ENCODE data around the gene RPL39L. TPM values are rescaled to one million over a fixed set of nuclear protein-coding genes. Genes with fewer than 3 reads are reported as not detected.
A peak's percentile ranks its signal among the peaks of the same experiment; 100 is the strongest.

The RPL39L gene
- total and polyA plus RNA-seq, 4 donors, result 7.2 to 26.7 (median 15.9) TPM

- Histone ChIP-seq H3K36me3 (ENCODE audit: control insufficient read depth, insufficient read depth, low read length) (no peaks in the 10 kb centered on the region), H3K9me3 (ENCODE audit: control insufficient read depth, insufficient read depth, low read length) (no peaks in the 10 kb centered on the region), H3K27ac (ENCODE audit: low read depth, low read length) (no peak overlapping the region), H3K27me3 (ENCODE audit: control insufficient read depth, insufficient read depth, low read length) (no peaks in the 10 kb centered on the region), H3K4me3 (ENCODE audit: low read depth, low read length) (no peak overlapping the region), H3K4me1 (ENCODE audit: control insufficient read depth, insufficient read depth, low read length) (peaks cover 8% of the 10 kb centered on the region)
- 100% methylated on average over 2 of the region's 5 CpGs for WGBS (ENCODE audit: insufficient coverage)
- DNase-seq (ENCODE audit: low read depth in 4 of 6, low spot score in 6 of 6), result no peak
These were observed 36.0 kb downstream of the RPL39L start for GRCh38 chr3:187103251-187103650.

GRCh38 chr3:187102073-187102634, 37.1 kb downstream of the RPL39L start:
- Histone ChIP-seq H3K36me3 (ENCODE audit: control insufficient read depth, insufficient read depth, low read length) (no peaks in the 10 kb centered on the region), H3K27ac (ENCODE audit: low read depth, low read length) (peak overlapping the region; percentile 88), H3K27me3 (ENCODE audit: control insufficient read depth, insufficient read depth, low read length) (no peaks in the 10 kb centered on the region), H3K4me3 (ENCODE audit: low read depth, low read length) (no peak overlapping the region), H3K9me3 (ENCODE audit: control insufficient read depth, insufficient read depth, low read length) (no peaks in the 10 kb centered on the region), H3K4me1 (ENCODE audit: control insufficient read depth, insufficient read depth, low read length) (peaks cover 8% of the 10 kb centered on the region)
- DNase-seq (ENCODE audit: low read depth in 4 of 6, low spot score in 6 of 6), result no peak
- WGBS (ENCODE audit: insufficient coverage), result no CpG with 5 or more reads among the region's 1 CpG

- H3K27me3 ChIP-seq (ENCODE audit: control insufficient read depth, insufficient read depth, low read length), result no peaks in the 10 kb centered on the region
- no peaks in the 10 kb centered on the region for H3K9me3 ChIP-seq (ENCODE audit: control insufficient read depth, insufficient read depth, low read length)
- H3K27ac ChIP-seq (ENCODE audit: low read depth, low read length), result peak overlapping the region; percentile 88
- H3K36me3 ChIP-seq (ENCODE audit: control insufficient read depth, insufficient read depth, low read length), result no peaks in the 10 kb centered on the region
- peak in 5 of 6 donors; percentile 7 to 69 (median 25) for DNase-seq (ENCODE audit: low read depth in 4 of 6, low spot score in 6 of 6)
- WGBS (ENCODE audit: insufficient coverage), result 72% methylated on average over 8 of the region's 9 CpGs
- H3K4me3 ChIP-seq (ENCODE audit: low read depth, low read length), result no peak overlapping the region
- H3K4me1 ChIP-seq (ENCODE audit: control insufficient read depth, insufficient read depth, low read length), result peaks cover 8% of the 10 kb centered on the region
These were observed 37.9 kb downstream of the RPL39L start for GRCh38 chr3:187101184-187102072.

- no CpG with 5 or more reads among the region's 2 CpGs for WGBS (ENCODE audit: insufficient coverage)
- H3K4me1 ChIP-seq (ENCODE audit: control insufficient read depth, insufficient read depth, low read length), result peaks cover 8% of the 10 kb centered on the region
These were observed 40.3 kb downstream of the RPL39L start for GRCh38 chr3:187098923-187099512.

GRCh38 chr3:187093320-187093719, 46.0 kb downstream of the RPL39L start:
- H3K9me3 ChIP-seq (ENCODE audit: control insufficient read depth, insufficient read depth, low read length), result no peaks in the 10 kb centered on the region
- WGBS (ENCODE audit: insufficient coverage), result no CpG with 5 or more reads among the region's 1 CpG

More at GRCh38 chr3:187098923-187099512, 40.3 kb downstream of the RPL39L start:
- no peaks in the 10 kb centered on the region for H3K9me3 ChIP-seq (ENCODE audit: control insufficient read depth, insufficient read depth, low read length)
- no peak for DNase-seq (ENCODE audit: low read depth in 4 of 6, low spot score in 6 of 6)
- no peak overlapping the region for H3K27ac ChIP-seq (ENCODE audit: low read depth, low read length)
- H3K36me3 ChIP-seq (ENCODE audit: control insufficient read depth, insufficient read depth, low read length), result no peaks in the 10 kb centered on the region
- no peaks in the 10 kb centered on the region for H3K27me3 ChIP-seq (ENCODE audit: control insufficient read depth, insufficient read depth, low read length)
- H3K4me3 ChIP-seq (ENCODE audit: low read depth, low read length), result no peak overlapping the region

GRCh38 chr3:187088701-187089100, 50.6 kb downstream of the RPL39L start:
- no peaks in the 10 kb centered on the region for H3K4me1 ChIP-seq (ENCODE audit: control insufficient read depth, insufficient read depth, low read length)
- H3K36me3 ChIP-seq (ENCODE audit: control insufficient read depth, insufficient read depth, low read length), result no peaks in the 10 kb centered on the region
- no peaks in the 10 kb centered on the region for H3K27me3 ChIP-seq (ENCODE audit: control insufficient read depth, insufficient read depth, low read length)
- no CpG with 5 or more reads among the region's 1 CpG for WGBS (ENCODE audit: insufficient coverage)
- DNase-seq (ENCODE audit: low read depth in 4 of 6, low spot score in 6 of 6), result no peak
- H3K4me3 ChIP-seq (ENCODE audit: low read depth, low read length), result no peak overlapping the region
- no peak overlapping the region for H3K27ac ChIP-seq (ENCODE audit: low read depth, low read length)
- H3K9me3 ChIP-seq (ENCODE audit: control insufficient read depth, insufficient read depth, low read length), result peaks cover 1% of the 10 kb centered on the region

More at GRCh38 chr3:187093320-187093719, 46.0 kb downstream of the RPL39L start:
- Histone ChIP-seq H3K4me3 (ENCODE audit: low read depth, low read length) (no peak overlapping the region), H3K27me3 (ENCODE audit: control insufficient read depth, insufficient read depth, low read length) (no peaks in the 10 kb centered on the region), H3K27ac (ENCODE audit: low read depth, low read length) (no peak overlapping the region), H3K36me3 (ENCODE audit: control insufficient read depth, insufficient read depth, low read length) (no peaks in the 10 kb centered on the region), H3K4me1 (ENCODE audit: control insufficient read depth, insufficient read depth, low read length) (no peaks in the 10 kb centered on the region)
- DNase-seq (ENCODE audit: low read depth in 4 of 6, low spot score in 6 of 6), result no peak

- WGBS (ENCODE audit: insufficient coverage), result no CpG with 5 or more reads among the region's 3 CpGs
- H3K9me3 ChIP-seq (ENCODE audit: control insufficient read depth, insufficient read depth, low read length), result peaks cover 1% of the 10 kb centered on the region
These were observed 52.5 kb downstream of the RPL39L start for GRCh38 chr3:187086831-187087230.

GRCh38 chr3:187085933-187086332, 53.4 kb downstream of the RPL39L start:
- Histone ChIP-seq H3K9me3 (ENCODE audit: control insufficient read depth, insufficient read depth, low read length) (peaks cover 1% of the 10 kb centered on the region), H3K27me3 (ENCODE audit: control insufficient read depth, insufficient read depth, low read length) (no peaks in the 10 kb centered on the region), H3K4me3 (ENCODE audit: low read depth, low read length) (no peak overlapping the region), H3K27ac (ENCODE audit: low read depth, low read length) (no peak overlapping the region), H3K4me1 (ENCODE audit: control insufficient read depth, insufficient read depth, low read length) (no peaks in the 10 kb centered on the region), H3K36me3 (ENCODE audit: control insufficient read depth, insufficient read depth, low read length) (no peaks in the 10 kb centered on the region)
- DNase-seq (ENCODE audit: low read depth in 4 of 6, low spot score in 6 of 6), result no peak
- no CpG with 5 or more reads among the region's 1 CpG for WGBS (ENCODE audit: insufficient coverage)

More at GRCh38 chr3:187086831-187087230, 52.5 kb downstream of the RPL39L start:
- Histone ChIP-seq H3K4me3 (ENCODE audit: low read depth, low read length) (no peak overlapping the region), H3K36me3 (ENCODE audit: control insufficient read depth, insufficient read depth, low read length) (no peaks in the 10 kb centered on the region), H3K4me1 (ENCODE audit: control insufficient read depth, insufficient read depth, low read length) (no peaks in the 10 kb centered on the region), H3K27me3 (ENCODE audit: control insufficient read depth, insufficient read depth, low read length) (no peaks in the 10 kb centered on the region), H3K27ac (ENCODE audit: low read depth, low read length) (no peak overlapping the region)
- no peak for DNase-seq (ENCODE audit: low read depth in 4 of 6, low spot score in 6 of 6)

- no peaks in the 10 kb centered on the region for H3K27me3 ChIP-seq (ENCODE audit: control insufficient read depth, insufficient read depth, low read length)
- DNase-seq (ENCODE audit: low read depth in 4 of 6, low spot score in 6 of 6), result no peak
- WGBS (ENCODE audit: insufficient coverage), result 89% methylated on average over 1 of the region's 5 CpGs
- H3K4me1 ChIP-seq (ENCODE audit: control insufficient read depth, insufficient read depth, low read length), result no peaks in the 10 kb centered on the region
- H3K36me3 ChIP-seq (ENCODE audit: control insufficient read depth, insufficient read depth, low read length), result no peaks in the 10 kb centered on the region
- H3K27ac ChIP-seq (ENCODE audit: low read depth, low read length), result no peak overlapping the region
- H3K9me3 ChIP-seq (ENCODE audit: control insufficient read depth, insufficient read depth, low read length), result peaks cover 1% of the 10 kb centered on the region
- H3K4me3 ChIP-seq (ENCODE audit: low read depth, low read length), result no peak overlapping the region
These were observed 54.2 kb downstream of the RPL39L start for GRCh38 chr3:187085021-187085666.
